HG03196 (cell line): ENCODE data around the gene XBP1.
"Not testable (repeated sequence)": the region's sequence is repeated elsewhere in the genome, so short reads cannot be mapped to it uniquely, and the experiment has no call there.

ENCODE experiments used
- ATAC-seq: cut with Tn5 transposase; IDR thresholded peaks from one replicate; pipeline ENCODE4 v1.9.1; 2021; ENCODE audit not compliant: unreplicated experiment

Gene XBP1

GRCh38 chr22:28754512-28754911, 45.9 kb downstream of the XBP1 start:
- ATAC-seq = not testable (repeated sequence)

DNA sequence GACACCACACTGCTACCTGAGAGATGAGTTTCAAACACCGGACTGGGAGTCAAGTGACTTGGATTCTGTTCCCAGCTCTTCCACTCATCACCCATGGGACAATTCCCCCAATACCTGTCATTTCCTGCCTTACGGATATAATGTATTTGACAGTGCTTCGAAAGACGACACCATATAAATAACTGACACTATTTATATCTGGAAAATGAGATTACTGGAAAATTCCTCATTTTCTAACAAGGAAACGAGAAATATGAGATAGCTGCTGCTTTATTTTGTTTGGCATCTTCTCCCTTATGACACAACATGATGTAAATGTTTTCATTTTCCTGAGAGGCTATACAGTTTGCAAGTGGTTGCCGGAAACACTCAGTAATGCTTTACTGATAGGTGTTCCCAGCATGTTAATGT, 49.9 kb downstream of the XBP1 start:
- no peak for ATAC-seq
